SJCRH30 (cell line): ENCODE data around the gene COL20A1. TPM values are rescaled to one million over a fixed set of nuclear protein-coding genes. Genes with fewer than 3 reads are reported as not detected.

Source experiments
- DNase-seq, 2 experiments: peaks; one replicate each; pipeline ENCODE4 v3.0.0-alpha.2; 2015 to 2020
- H3K27ac ChIP-seq: fragments of 250-450 bp; sonication (Bioruptor Pico); 2 replicates; pipeline ENCODE4 v1.5.1; 2020; ENCODE audit warnings: mild to moderate bottlenecking, moderate library complexity
- H3K27me3 ChIP-seq: fragments of 250-450 bp; sonication (Bioruptor Pico); 2 replicates; pipeline ENCODE4 v1.5.1; 2020; ENCODE audit warnings: mild to moderate bottlenecking, moderate library complexity
- H3K36me3 ChIP-seq: fragments of 250-450 bp; sonication (Bioruptor Pico); 2 replicates; pipeline ENCODE4 v1.5.1; 2020; ENCODE audit warnings: mild to moderate bottlenecking, moderate library complexity
- H3K4me1 ChIP-seq: fragments of 250-450 bp; sonication (Bioruptor Pico); 2 replicates; pipeline ENCODE4 v1.5.1; 2020; ENCODE audit warnings: mild to moderate bottlenecking, moderate library complexity
- H3K4me3 ChIP-seq: fragments of 250-450 bp; sonication (Bioruptor Pico); 2 replicates; pipeline ENCODE4 v1.5.1; 2020; ENCODE audit warnings: mild to moderate bottlenecking, moderate library complexity
- H3K9me3 ChIP-seq: fragments of 250-450 bp; sonication (Bioruptor Pico); replicated peaks from 2 replicates; pipeline ENCODE4 v1.5.1; 2020; ENCODE audit warnings: mild to moderate bottlenecking, moderate library complexity
- total RNA-seq: library from RNA; depleted of rRNA; stranded (reverse); fragments of >200 nt; shearing (Covaris generic); gene quantifications from 2 replicates; pipeline ENCODE4 v1.2.3, GENCODE V29; 2014

Gene COL20A1
- total RNA-seq, 1 experiment from 2014 or later = not detected

DNA sequence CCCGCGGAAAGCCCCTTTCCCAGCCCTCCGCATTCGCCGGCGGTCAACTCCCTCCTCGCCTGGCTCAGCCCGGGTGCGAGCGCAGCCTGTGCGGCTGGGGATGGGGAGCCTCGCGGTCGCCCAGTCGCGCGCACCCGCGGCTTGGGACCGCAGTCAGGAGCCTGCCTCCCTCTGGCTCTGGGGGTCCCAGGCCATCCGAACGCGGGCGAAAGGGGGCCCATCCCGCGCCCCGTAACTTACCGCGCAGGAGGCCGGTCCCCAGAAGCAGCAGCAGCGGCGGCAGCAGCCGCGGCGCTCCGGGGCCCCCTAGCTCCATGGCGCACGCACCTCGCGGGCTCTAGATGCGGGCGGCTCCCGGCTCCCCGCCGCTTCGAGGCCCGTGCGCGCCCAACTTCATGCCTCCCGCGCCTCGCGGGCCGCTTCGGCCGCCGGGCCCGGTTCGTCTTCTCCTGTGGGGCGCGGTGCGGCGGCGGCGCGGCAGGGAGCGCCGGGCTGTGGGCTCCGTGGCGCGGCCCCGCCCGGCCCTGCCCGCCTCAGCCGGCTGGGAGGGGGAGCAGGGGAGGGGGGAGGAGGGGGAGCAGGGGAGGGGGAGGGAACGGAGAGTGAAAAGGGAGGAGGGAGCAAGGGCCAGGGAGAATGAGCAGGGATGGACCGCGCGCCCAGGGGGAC lies 68.0 kb downstream of the COL20A1 start, which contains the start of gene CHRNA4:
TSS of gene CHRNA4 (minus strand) at position 500 of the 669 bp plus-strand sequence. CDS start at position 316, 184 bp downstream.
- Histone ChIP-seq H3K4me1 (no peaks in the 10 kb centered on the region), H3K9me3 (no peaks in the 10 kb centered on the region), H3K27ac (no peak within 1 kb of the TSS), H3K36me3 (no peaks in the 10 kb centered on the region), H3K4me3 (no peak within 1 kb of the TSS), H3K27me3 (peaks cover 40% of the 10 kb centered on the region)
- DNase-seq = no peak

DNA sequence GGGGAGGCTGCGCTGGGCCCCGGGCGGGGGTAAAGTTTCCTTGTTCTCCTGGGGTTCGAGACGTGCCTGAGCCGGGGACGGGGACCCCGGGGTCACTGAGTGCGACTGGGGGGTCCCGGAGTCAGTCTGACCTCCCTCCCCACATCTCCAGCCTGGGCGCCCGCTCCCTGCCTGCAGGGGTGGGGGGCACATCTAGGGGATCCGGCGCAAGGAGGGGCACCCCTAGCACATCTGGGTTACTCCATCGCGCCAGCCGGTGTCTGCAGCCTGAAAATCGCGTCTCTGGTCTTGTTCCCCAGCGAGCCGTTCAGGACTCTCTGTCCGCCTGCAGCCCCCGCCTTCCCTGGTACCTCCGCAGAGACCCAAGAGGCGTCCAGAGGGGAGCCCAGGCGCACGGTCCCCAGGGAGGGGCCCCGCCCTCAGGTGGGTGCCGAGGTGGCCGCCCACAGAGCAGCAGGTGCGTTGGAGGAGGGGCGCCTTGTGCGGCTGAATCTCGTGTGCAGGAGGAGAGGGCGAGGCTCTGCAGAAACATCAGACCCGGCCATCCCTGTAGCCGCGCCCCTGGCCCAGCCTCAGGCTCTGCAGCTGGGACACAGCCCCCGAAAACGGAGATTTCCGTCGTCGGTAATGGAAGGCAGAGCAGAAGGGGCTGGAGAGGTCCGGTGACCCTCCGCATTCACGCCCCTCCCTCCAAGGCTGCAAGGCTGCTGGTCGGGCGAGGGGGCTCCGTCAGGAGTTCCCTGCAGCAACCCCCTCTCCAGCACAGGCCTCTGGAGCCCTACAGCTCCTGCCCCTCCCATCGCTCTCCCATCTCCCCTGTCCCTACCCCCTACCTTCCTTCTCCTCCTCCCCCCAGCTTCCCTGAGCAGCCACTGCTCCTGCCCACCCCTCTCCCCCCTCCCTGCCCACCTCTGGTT lies 68.8 kb downstream of the COL20A1 start:
- peaks cover 47% of the 10 kb centered on the region for H3K27me3 ChIP-seq

DNA sequence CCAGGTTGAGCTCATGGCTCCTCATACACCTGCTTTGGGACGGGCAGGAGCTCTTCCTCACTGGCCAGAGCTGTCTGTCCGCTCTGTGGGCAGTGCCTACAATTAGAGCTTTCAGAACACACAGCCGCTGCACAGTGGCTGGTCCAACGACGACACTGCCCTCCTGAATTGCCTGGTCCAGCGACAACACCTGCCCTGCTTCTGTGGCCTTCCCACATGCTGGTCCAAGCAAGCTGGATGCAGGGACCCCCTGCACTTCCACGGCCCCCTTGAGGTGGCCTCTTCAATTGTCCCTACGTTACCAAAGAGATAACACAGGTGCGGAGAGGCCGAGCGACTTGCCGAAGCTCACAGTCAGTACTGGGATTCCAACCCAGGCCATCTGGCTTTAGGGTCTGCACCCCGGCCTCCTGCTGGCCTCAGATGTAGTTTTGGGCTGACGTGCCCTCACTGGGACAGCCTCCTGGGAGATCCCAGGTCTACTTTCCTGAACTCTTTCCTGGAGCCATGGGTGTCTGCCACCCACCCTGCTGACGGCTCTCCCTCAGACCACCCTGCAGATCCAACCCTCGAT lies 69.5 kb downstream of the COL20A1 start:
- no peak overlapping the region for H3K27ac ChIP-seq
- H3K9me3 ChIP-seq = no peaks in the 10 kb centered on the region
- peaks cover 54% of the 10 kb centered on the region for H3K27me3 ChIP-seq
- H3K4me1 ChIP-seq = no peaks in the 10 kb centered on the region
- no peak overlapping the region for H3K4me3 ChIP-seq
- no peaks in the 10 kb centered on the region for H3K36me3 ChIP-seq
- no peak for DNase-seq

More for the DNA sequence above, 68.8 kb downstream of the COL20A1 start:
- H3K4me3 ChIP-seq = no peak overlapping the region
- no peaks in the 10 kb centered on the region for H3K36me3 ChIP-seq
- DNase-seq = no peak
- no peak overlapping the region for H3K27ac ChIP-seq
- H3K4me1 ChIP-seq = no peaks in the 10 kb centered on the region
- H3K9me3 ChIP-seq = no peaks in the 10 kb centered on the region

DNA sequence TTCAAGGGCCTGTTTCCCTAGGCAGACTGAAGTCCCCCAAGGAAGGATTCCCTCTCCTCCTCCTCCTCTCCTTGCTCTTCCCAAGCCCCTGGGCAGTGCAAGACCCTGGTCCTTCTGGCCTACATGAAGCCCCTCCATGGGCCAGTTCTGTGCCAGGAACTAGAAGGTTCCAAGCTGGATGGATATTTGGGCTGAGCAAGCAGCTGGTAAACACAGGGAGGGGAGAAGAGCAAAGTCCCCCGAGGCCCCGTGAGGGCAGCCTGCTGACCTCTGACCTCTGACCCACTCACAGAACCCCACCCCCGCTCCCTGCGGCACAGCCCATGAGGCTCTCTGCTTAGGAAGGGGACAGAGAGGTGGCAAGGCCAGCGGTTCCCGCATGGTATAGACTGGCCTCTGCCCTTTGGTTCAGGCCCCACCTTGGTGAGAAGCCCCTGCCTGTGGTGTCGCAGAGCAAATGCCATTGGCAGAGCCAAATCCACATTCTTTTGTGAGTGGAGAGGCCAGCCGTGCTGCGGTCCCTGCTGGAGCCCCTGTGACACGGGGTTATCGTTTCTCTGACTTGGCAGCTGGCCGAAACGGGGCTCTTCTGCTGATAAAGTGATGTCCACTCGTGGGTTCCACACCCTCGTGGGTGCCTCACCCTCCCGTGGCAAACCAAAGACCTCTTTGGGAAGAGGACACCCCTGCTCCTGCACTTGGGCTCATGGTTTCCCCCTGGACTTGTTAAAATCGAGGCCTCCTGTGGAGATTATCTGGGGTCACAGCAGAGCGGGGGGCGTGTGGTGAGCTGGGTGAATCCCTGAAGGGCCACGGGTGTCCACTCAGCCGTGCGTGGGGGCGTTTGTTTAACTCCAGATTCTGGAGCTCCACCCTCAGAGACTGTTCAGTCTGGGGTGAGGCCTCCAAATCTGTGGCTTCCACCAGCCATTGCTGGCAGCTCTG lies 70.3 kb downstream of the COL20A1 start:
- no peaks in the 10 kb centered on the region for H3K4me1 ChIP-seq
- no peak for DNase-seq
- H3K27me3 ChIP-seq = peaks cover 62% of the 10 kb centered on the region
- no peak overlapping the region for H3K4me3 ChIP-seq
- H3K27ac ChIP-seq = no peak overlapping the region
- no peaks in the 10 kb centered on the region for H3K9me3 ChIP-seq
- no peaks in the 10 kb centered on the region for H3K36me3 ChIP-seq

DNA sequence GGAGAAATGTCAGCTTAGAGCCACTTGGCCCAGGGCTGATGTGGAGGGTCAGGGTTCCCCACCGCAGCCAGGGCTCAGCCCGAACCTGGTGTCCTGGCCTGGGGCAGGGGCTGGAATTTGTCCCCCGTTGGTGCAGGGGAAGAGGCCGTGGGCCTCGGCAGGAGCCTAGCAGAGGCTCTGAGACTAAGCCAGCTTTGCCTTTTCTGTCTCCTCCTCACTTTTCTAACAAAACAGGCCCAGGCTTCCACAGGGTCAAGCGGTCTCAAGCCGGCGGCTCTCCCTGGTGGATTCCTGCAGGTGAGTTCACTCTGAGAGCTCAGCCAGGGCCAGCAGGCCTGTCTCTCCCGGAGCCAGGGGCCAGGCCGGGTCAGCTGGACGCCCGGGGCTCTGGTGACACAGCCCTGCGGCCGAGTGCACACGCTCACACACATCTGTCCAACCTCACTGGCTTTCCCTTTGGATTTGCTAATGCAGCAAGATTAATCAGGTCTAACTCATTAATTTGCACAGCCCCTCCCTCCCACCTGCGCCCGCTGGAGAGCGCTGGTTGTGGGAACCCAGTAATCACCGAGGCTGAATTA lies 71.1 kb downstream of the COL20A1 start:
- Histone ChIP-seq H3K36me3 (no peaks in the 10 kb centered on the region), H3K27me3 (peaks cover 70% of the 10 kb centered on the region), H3K27ac (no peak overlapping the region), H3K4me3 (no peak overlapping the region), H3K4me1 (no peaks in the 10 kb centered on the region), H3K9me3 (no peaks in the 10 kb centered on the region)
- DNase-seq = no peak

DNA sequence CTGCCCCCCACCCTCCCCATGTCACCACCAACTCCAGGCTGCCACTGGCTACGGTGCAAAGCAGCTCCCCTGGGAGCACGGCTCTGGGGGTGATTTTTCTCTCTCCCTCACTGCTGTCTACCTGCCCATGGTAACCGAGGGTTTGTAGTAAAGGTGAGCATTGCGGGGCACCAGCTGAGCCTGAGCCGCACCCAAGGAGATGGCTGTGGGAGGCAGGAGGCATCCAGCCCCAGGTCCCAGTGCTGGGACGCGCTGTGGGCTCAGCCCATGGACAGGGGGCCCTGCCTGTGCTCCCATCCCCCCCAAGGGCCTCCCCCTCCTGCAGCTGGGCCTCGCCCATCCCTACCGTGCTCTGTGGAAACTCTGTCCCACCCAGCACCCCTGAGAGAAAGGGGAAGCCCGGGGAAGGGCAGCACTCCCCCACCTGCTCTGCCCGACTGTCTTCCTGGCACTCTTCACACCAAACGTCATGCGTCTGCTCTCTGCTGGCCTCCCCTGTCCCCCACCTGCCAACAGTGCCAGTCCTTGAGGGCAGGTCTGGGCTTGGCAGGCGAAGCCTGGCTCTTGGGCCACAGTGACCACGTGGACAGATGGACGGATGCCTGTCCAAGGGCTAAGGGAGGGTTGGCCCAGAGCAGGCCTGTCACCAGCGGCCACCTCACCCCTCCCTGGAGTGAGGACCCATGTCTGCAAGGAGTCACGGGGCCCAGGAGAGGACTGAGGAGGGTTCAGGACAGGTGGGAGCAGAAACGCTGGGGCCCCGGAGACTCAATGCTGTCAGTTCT lies 72.0 kb downstream of the COL20A1 start:
- Histone ChIP-seq H3K36me3 (no peaks in the 10 kb centered on the region), H3K27ac (no peak overlapping the region), H3K4me3 (no peak overlapping the region), H3K27me3 (peaks cover 75% of the 10 kb centered on the region), H3K9me3 (no peaks in the 10 kb centered on the region), H3K4me1 (no peaks in the 10 kb centered on the region)
- DNase-seq = no peak

DNA sequence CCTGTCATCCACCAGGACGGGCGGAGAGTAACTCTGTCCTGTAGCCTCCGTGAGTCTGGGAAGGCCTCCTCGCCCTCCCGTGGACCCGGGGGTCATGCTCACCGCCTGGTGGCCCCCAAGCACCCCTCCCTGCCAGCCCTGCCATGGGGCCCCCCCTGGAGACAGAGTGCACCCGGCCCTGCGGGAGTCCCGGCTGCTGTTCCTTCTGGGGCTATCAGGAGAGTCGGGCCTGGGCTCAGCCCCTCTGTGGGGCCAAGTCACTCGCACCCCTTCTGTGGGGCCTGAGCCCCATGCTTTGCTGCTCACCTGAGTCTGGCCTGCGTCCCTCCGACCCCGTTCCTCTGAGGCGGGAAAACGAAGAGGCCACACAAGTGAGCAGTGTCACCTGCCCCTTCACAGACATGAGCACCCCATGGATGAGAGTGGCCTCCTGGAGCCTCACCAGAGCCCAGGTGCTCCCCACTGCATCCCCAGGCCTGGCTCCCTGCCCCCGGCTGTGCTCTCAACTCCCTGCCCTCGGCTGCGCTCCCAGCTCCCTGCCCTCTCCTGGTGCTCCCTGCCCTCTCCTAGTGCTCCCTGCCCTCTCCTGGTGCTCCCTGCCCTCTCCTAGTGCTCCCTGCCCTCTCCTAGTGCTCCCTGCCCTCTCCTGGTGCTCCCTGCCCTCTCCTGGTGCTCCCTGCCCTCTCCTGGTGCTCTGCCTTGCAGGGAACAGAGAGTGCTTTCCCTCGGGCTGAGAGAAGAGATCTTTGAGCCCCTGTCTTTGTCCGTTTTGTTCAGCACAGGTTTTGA lies 72.8 kb downstream of the COL20A1 start:
- no peak for DNase-seq
- no peaks in the 10 kb centered on the region for H3K36me3 ChIP-seq
- H3K4me3 ChIP-seq = no peak overlapping the region
- H3K9me3 ChIP-seq = no peaks in the 10 kb centered on the region
- no peak overlapping the region for H3K27ac ChIP-seq
- peaks cover 81% of the 10 kb centered on the region for H3K27me3 ChIP-seq
- no peaks in the 10 kb centered on the region for H3K4me1 ChIP-seq

DNA sequence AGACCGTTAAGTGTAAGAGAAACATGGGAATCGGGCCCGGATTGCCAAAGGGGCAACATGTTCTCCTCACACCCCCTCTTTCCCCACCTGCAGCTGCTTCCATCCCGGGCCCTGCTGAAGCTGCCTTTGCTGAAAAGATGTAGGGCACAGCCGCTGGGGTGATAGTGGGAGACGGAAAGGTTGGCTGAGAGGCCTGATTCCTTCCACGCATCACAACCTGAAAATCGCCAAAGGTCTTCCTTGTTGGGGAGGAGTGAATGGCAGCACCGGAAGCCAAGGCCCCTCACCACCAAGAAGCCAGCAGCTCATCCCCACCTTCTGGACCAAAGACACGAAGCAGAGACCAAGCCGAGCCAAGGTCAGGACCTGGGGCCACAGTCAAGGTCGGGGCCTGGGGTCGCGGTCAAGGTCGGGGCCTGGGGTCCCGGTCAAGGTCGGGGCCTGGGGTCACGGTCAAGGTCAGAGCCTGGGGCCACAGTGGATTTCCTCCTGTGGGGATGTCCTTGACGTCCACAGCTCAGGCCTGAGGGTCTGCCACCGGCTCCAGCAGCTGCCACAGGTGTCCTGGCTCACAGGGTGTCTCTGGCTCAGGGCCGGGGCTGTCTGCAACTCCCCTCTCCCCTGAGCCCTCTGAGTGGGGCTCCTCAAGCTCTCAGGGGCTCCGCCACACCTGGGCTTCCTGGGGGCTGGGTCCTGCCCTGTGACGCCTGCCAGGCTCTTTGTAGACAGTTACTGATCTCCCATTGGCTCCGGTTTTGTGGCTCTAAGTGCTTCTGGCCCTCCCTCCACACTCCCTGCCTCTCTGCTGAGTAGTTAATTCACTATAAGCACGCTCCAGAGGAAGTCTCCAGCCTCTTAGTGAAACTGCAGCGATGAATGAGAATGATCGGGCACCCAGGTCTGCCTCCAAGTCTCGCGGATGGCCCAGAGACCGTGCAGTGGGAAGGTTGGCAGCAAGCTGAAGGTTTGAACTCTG lies 73.7 kb downstream of the COL20A1 start:
- H3K27me3 ChIP-seq = peaks cover 90% of the 10 kb centered on the region
- H3K4me3 ChIP-seq = no peak overlapping the region
- no peaks in the 10 kb centered on the region for H3K4me1 ChIP-seq
- DNase-seq = no peak
- no peak overlapping the region for H3K27ac ChIP-seq
- H3K9me3 ChIP-seq = no peaks in the 10 kb centered on the region
- H3K36me3 ChIP-seq = no peaks in the 10 kb centered on the region

DNA sequence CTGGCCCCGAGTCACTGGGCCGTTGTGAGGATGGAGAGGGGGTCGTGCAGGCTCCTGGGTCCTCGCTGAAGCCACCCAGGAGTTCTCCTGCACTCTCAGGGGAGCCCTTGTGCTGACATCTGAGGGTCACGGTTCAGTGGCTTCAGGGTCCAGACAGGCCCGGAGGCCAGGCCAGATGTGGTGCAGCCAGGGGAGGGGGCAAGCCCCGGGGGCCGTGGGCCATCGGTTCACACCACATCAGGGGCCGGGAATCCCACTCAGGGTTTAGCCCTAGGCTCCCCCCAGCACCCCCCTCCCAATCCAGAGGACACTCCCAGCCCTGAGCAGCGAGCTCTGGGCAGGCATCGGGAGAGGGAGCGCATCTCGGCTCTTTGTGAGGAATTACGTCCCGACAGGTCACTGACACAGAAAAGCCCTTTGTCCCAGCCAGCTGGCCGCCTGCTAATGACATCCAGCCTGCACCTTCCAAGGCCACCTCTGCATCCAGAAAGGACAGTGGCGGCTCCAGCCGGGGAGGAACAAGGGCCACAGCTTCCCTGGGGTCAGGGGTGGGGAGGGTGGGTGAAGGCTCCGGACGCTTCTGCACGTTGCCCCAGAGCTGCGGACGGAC lies 74.6 kb downstream of the COL20A1 start:
- H3K27me3 ChIP-seq = peaks cover 87% of the 10 kb centered on the region
- DNase-seq = no peak
- no peaks in the 10 kb centered on the region for H3K9me3 ChIP-seq
- no peaks in the 10 kb centered on the region for H3K4me1 ChIP-seq
- H3K4me3 ChIP-seq = no peak overlapping the region
- H3K36me3 ChIP-seq = no peaks in the 10 kb centered on the region
- no peak overlapping the region for H3K27ac ChIP-seq

DNA sequence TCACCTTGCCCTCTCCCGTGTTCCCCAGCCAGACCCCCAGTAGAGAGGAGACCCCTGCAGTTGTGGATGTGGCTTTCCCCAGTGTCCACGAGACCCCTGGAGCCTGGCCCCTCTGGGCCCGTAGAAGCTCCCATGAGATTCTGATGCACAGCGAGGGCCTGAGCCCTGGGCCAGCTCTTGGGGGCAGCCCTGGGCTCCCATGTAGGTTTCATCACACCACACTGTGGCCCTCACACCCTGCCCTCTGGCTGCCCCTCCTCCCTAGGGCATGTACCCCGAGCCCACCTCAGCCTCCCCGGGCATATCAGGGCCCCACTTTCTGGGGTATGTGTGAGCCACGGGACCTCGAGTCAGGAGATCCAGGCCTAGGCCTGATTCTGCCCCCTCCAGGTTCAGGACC lies 75.2 kb downstream of the COL20A1 start:
- H3K27me3 ChIP-seq = peaks cover 88% of the 10 kb centered on the region
- no peaks in the 10 kb centered on the region for H3K9me3 ChIP-seq
- H3K4me3 ChIP-seq = no peak overlapping the region
- no peak overlapping the region for H3K27ac ChIP-seq
- H3K4me1 ChIP-seq = no peaks in the 10 kb centered on the region
- no peaks in the 10 kb centered on the region for H3K36me3 ChIP-seq
- no peak for DNase-seq

DNA sequence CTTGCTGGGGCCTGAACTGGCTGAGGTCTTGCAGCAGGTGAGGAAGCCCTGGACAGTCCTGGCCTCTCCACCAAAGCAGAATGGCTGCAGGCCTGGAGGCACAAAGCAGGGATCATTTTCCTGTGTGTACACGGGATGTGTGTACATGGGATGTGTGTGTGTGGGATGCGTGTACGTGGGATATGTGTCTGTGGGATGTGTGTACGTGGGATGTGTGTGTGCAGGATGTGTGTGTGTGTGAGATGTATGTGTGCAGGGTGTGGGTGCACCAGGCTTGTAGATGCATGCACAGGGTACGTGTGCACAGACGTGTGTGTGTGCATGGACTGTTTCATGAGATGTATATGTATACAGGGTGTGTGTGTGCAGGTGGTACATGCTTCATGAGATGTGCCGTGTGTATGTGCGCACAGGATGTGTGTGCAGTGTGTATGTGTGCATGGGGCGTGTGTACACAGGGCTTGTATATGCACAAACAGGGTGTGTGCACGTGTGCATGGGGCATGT lies 76.1 kb downstream of the COL20A1 start:
- H3K27ac ChIP-seq = no peak overlapping the region
- no peak for DNase-seq
- no peak overlapping the region for H3K4me3 ChIP-seq
- no peaks in the 10 kb centered on the region for H3K9me3 ChIP-seq
- no peaks in the 10 kb centered on the region for H3K36me3 ChIP-seq
- peaks cover 88% of the 10 kb centered on the region for H3K27me3 ChIP-seq
- H3K4me1 ChIP-seq = no peaks in the 10 kb centered on the region
